ENCODE measurements around the gene GPR84.
"Not testable (repeated sequence)": the region's sequence is repeated elsewhere in the genome, so short reads cannot be mapped to it uniquely, and the experiment has no call there.

The GPR84 gene

GRCh38 chr12:54354271-54354670, 10.0 kb downstream of the GPR84 start:
- DNase-seq, result not testable (repeated sequence)

GRCh38 chr12:54352891-54353874, 11.1 kb downstream of the GPR84 start:
- no peak for DNase-seq

- peak; percentile 31 for DNase-seq
Measured at GRCh38 chr12:54352022-54352531, 12.2 kb downstream of the GPR84 start.

- no peak for DNase-seq
Measured at GRCh38 chr12:54351341-54351740, 12.9 kb downstream of the GPR84 start.

- no peak for DNase-seq
Measured at GRCh38 chr12:54350743-54351142, 13.5 kb downstream of the GPR84 start.

- DNase-seq, result no peak
Measured at GRCh38 chr12:54349679-54350078, 14.6 kb downstream of the GPR84 start.

- no peak for DNase-seq
Measured at GRCh38 chr12:54349036-54349435, 15.2 kb downstream of the GPR84 start.

- DNase-seq, result no peak
Measured at GRCh38 chr12:54341378-54342300, 22.6 kb downstream of the GPR84 start.

- no peak for DNase-seq
Measured at GRCh38 chr12:54340846-54341245, 23.4 kb downstream of the GPR84 start.

- DNase-seq, result no peak
Measured at GRCh38 chr12:54338698-54339296, 25.5 kb downstream of the GPR84 start.

- no peak for DNase-seq
Measured at GRCh38 chr12:54337854-54338650, 26.2 kb downstream of the GPR84 start.

- no peak for DNase-seq
Measured at GRCh38 chr12:54337280-54337842, 26.9 kb downstream of the GPR84 start.

- no peak for DNase-seq
Measured at GRCh38 chr12:54333420-54334034, 30.8 kb downstream of the GPR84 start.

- no peak for DNase-seq
Measured at GRCh38 chr12:54331461-54331860, 32.8 kb downstream of the GPR84 start.

- DNase-seq, result no peak
Measured at GRCh38 chr12:54330442-54330841, 33.8 kb downstream of the GPR84 start.

- DNase-seq, result no peak
Measured at GRCh38 chr12:54329759-54330158, 34.5 kb downstream of the GPR84 start.

GRCh38 chr12:54328595-54329337, 35.5 kb downstream of the GPR84 start:
- DNase-seq, result no peak

GRCh38 chr12:54325442-54326109, 38.7 kb downstream of the GPR84 start:
- not testable (repeated sequence) for DNase-seq

GRCh38 chr12:54324617-54325441, 39.5 kb downstream of the GPR84 start, which contains the start of gene COPZ1:
Gene COPZ1, plus strand, starts transcription at chr12:54325131. Its CDS starts 33 bp downstream, at chr12:54325164.
- peak; percentile 89 for DNase-seq

Measured in activated T-cell treated with anti-CD3 and anti-CD28 coated beads, Interleukin-2, amount 50 U/mL, for 1 hour (primary cell).